Activated gamma-delta T cell treated with anti-CD3 and anti-CD28 coated beads, Interleukin-2, amount 50 U/mL, for 16 hours (primary cell): Measurements from ENCODE around the gene PDSS1.

Source experiments
- DNase-seq: peaks from one replicate; pipeline ENCODE4 v3.0.0-alpha.2; 2020; ENCODE audit warnings: low read depth

The PDSS1 gene

GRCh38 chr10:26699631-26700030 is 2.1 kb downstream of the PDSS1 start:
- no peak for DNase-seq

- DNase-seq: no peak
Observed at GRCh38 chr10:26700884-26701630, 3.6 kb downstream of the PDSS1 start.

GRCh38 chr10:26703096-26703495 is 5.6 kb downstream of the PDSS1 start:
- DNase-seq: no peak

GRCh38 chr10:26703974-26704373 is 6.5 kb downstream of the PDSS1 start:
- DNase-seq: no peak

GRCh38 chr10:26706206-26706605 is 8.7 kb downstream of the PDSS1 start:
- no peak for DNase-seq

GRCh38 chr10:26706936-26707335 is 9.4 kb downstream of the PDSS1 start:
- DNase-seq: no peak

GRCh38 chr10:26711324-26711723 is 13.8 kb downstream of the PDSS1 start:
- no peak for DNase-seq

GRCh38 chr10:26714415-26715136 is 17.1 kb downstream of the PDSS1 start:
- DNase-seq: no peak

- no peak for DNase-seq
Observed at GRCh38 chr10:26715137-26715487, 17.6 kb downstream of the PDSS1 start.

- DNase-seq: no peak
Observed at GRCh38 chr10:26717476-26717875, 20.0 kb downstream of the PDSS1 start.

GRCh38 chr10:26721561-26721960 is 24.1 kb downstream of the PDSS1 start:
- peak; percentile 32 for DNase-seq

- no peak for DNase-seq
Observed at GRCh38 chr10:26723016-26723415, 25.5 kb downstream of the PDSS1 start.

- DNase-seq: peak; percentile 19
Observed at GRCh38 chr10:26725837-26726727, 28.6 kb downstream of the PDSS1 start.

GRCh38 chr10:26727005-26727404 is 29.5 kb downstream of the PDSS1 start:
- no peak for DNase-seq

- DNase-seq: no peak
Observed at GRCh38 chr10:26728957-26729356, 31.5 kb downstream of the PDSS1 start.

GRCh38 chr10:26729395-26729794 is 31.9 kb downstream of the PDSS1 start:
- DNase-seq: no peak

- DNase-seq: no peak
Observed at GRCh38 chr10:26730552-26730951, 33.1 kb downstream of the PDSS1 start.

- DNase-seq: no peak
Observed at GRCh38 chr10:26733750-26734568, 36.5 kb downstream of the PDSS1 start.

GRCh38 chr10:26735435-26735834 is 37.9 kb downstream of the PDSS1 start:
- DNase-seq: no peak

GRCh38 chr10:26737730-26738129 is 40.2 kb downstream of the PDSS1 start:
- DNase-seq: no peak

GRCh38 chr10:26738301-26738911 is 40.9 kb downstream of the PDSS1 start:
- no peak for DNase-seq
